HepG2 (cell line): ENCODE results near the gene SAMD4A. TPM values are rescaled to one million over a fixed set of nuclear protein-coding genes. Genes with fewer than 3 reads are reported as not detected.

Experiments
- ATAC-seq: fragments of 200-7000 bp; cut with Tn5 transposase; 3 replicates; pipeline ENCODE4 v1.9.1; 2020; ENCODE audit warnings: mild to moderate bottlenecking, moderate library complexity
- BruUV-seq: library from RNA; stranded (reverse); fragments of 400-500 nt; replicated peaks from 2 replicates; lab custom pipeline; 2021; lab: Mats Ljungman, UMichigan
- CTCF ChIA-PET: fragments of 300-600 bp; formaldehyde crosslinking; extraction: SDS; loops from one replicate; lab custom pipeline; 2021; ENCODE audit warnings: low total read pairs, inconsistent platforms, low intra/inter-chr PET ratio; lab: Yijun Ruan, JAX
- POLR2A ChIA-PET: fragments of 350-600 bp; sonication (Branson Sonifier 250); formaldehyde crosslinking; loops from one replicate; lab custom pipeline; 2020; ENCODE audit warnings: antibody characterized with exemption, inconsistent platforms; lab: Yijun Ruan, JAX
- DNase-seq: peaks from one replicate; pipeline ENCODE4 v3.0.0-alpha.2; 2015; ENCODE audit warnings: low spot score
- FAIRE-seq: peaks from 3 replicates; lab custom pipeline; 2011; peaks lifted over from hg19 to GRCh38; lab: Jason Lieb, UNC
- H2AFZ ChIP-seq: one replicate; pipeline ENCODE4 v1.6.1; 2011; ENCODE audit warnings: low read length, inconsistent platforms
- H3K27ac ChIP-seq: fragments of 300-600 bp; 3 replicates; pipeline ENCODE4 v1.8.0; 2011; ENCODE audit warnings: mixed run types, mild to moderate bottlenecking, mixed read lengths, low read length, inconsistent platforms; ENCODE audit not compliant: insufficient read depth; ENCODE audit errors: extremely low read length
- H3K27me3 ChIP-seq, 2 experiments: fragments of 200-600 bp in 1 of 2; 2 replicates in 1 of 2; 3 replicates in 1 of 2; pipeline versions ENCODE4 v1.6.0 to v1.8.0; 2011; ENCODE audit warnings: low read length in 2 of 2, mild to moderate bottlenecking in 2 of 2, moderate library complexity in 2 of 2, inconsistent platforms in 1 of 2; ENCODE audit not compliant: insufficient read depth in 2 of 2, control insufficient read depth in 1 of 2
- H3K36me3 ChIP-seq, 2 experiments: fragments of 200-600 bp in 1 of 2; replicated peaks in 1 of 2; 2 replicates in 1 of 2; 3 replicates in 1 of 2; pipeline versions ENCODE4 v1.5.1 to v1.8.0; 2011; ENCODE audit warnings: low read length in 2 of 2, inconsistent platforms in 1 of 2; ENCODE audit not compliant: insufficient read depth in 2 of 2, control insufficient read depth in 1 of 2
- H3K4me1 ChIP-seq: 2 replicates; pipeline ENCODE4 v1.5.1; 2012; ENCODE audit warnings: low read length, inconsistent platforms; ENCODE audit not compliant: insufficient read depth
- H3K4me2 ChIP-seq: 2 replicates; pipeline ENCODE4 v1.6.0; 2011; ENCODE audit warnings: low read depth, low read length, inconsistent platforms
- H3K4me3 ChIP-seq, 3 experiments: fragments of 200-600 bp in 1 of 3; sonication (generic), shearing (Covaris generic) in 1 of 3; replicated peaks in 1 of 3; 2 replicates each; pipeline ENCODE4 v1.5.1; 2011 to 2016; ENCODE audit warnings: low read length in 3 of 3, inconsistent platforms in 2 of 3, low read depth in 2 of 3, mild to moderate bottlenecking in 2 of 3, control low read depth in 1 of 3, mixed read lengths in 1 of 3; ENCODE audit not compliant: insufficient read depth in 1 of 3
- H3K79me2 ChIP-seq: one replicate; pipeline ENCODE4 v1.6.1; 2011; ENCODE audit warnings: low read length, inconsistent platforms; ENCODE audit not compliant: insufficient read depth
- H3K9ac ChIP-seq: 2 replicates; pipeline ENCODE4 v1.6.0; 2011; ENCODE audit warnings: mild to moderate bottlenecking, low read depth, low read length, inconsistent platforms; ENCODE audit not compliant: insufficient read depth
- H3K9me3 ChIP-seq: 2 replicates; pipeline ENCODE4 v1.5.1; 2012; ENCODE audit warnings: mild to moderate bottlenecking, low read length
- H4K20me1 ChIP-seq: 2 replicates; pipeline ENCODE4 v1.6.0; 2011; ENCODE audit warnings: inconsistent platforms, mild to moderate bottlenecking, low read length, moderate library complexity; ENCODE audit not compliant: insufficient read depth
- ARNT ChIP-seq: fragments of 450-650 bp; IDR thresholded peaks from 2 replicates; pipeline ENCODE4 v1.6.1; 2017
- ARNTL ChIP-seq: sonication (generic); formaldehyde crosslinking; IDR thresholded peaks from 2 replicates; pipeline ENCODE4 v1.4.0; 2020; ENCODE audit warnings: mild to moderate bottlenecking, missing genetic modification reagents
- CCDC6 ChIP-seq: sonication (generic); formaldehyde crosslinking; IDR thresholded peaks from 2 replicates; pipeline ENCODE4 v1.8.1; 2022; ENCODE audit warnings: mild to moderate bottlenecking, missing genetic modification reagents, moderate library complexity
- CEBPB ChIP-seq: IDR thresholded peaks from 2 replicates; pipeline ENCODE4 v1.6.1; 2011; ENCODE audit warnings: low read depth, low read length, improper control_type of control experiment, borderline replicate concordance
- KAT2B ChIP-seq: fragments of 150-350 bp; IDR thresholded peaks from 2 replicates; pipeline ENCODE4 v1.6.1; 2014; ENCODE audit warnings: low read depth, low read length, borderline replicate concordance
- MTA1 ChIP-seq: sonication (generic); formaldehyde crosslinking; IDR thresholded peaks from 2 replicates; pipeline ENCODE4 v1.4.0; 2020; ENCODE audit warnings: missing genetic modification reagents, mild to moderate bottlenecking, borderline replicate concordance
- SYNCRIP ChIP-seq: fragments of 200-400 bp; formaldehyde crosslinking; IDR thresholded peaks from 2 replicates; pipeline ENCODE4 v1.6.1; 2018; ENCODE audit warnings: mild to moderate bottlenecking, low read depth, low read length; ENCODE audit not compliant: insufficient read depth
- ZBTB8A ChIP-seq: sonication (generic); formaldehyde crosslinking; IDR thresholded peaks from 2 replicates; pipeline ENCODE4 v1.4.0; 2020; ENCODE audit warnings: mild to moderate bottlenecking, low read depth, missing genetic modification reagents, borderline replicate concordance
- ZNF180 ChIP-seq: sonication (generic); formaldehyde crosslinking; IDR thresholded peaks from 2 replicates; pipeline ENCODE4 v1.4.0; 2020; ENCODE audit warnings: low read depth, missing genetic modification reagents, borderline replicate concordance
- ZNF550 ChIP-seq: sonication (generic); formaldehyde crosslinking; IDR thresholded peaks from 2 replicates; pipeline ENCODE4 v1.4.0; 2020; ENCODE audit warnings: mild to moderate bottlenecking, missing genetic modification reagents, borderline replicate concordance
- ZNF572 ChIP-seq: sonication (generic); formaldehyde crosslinking; IDR thresholded peaks from 2 replicates; pipeline ENCODE4 v1.5.1; 2020; ENCODE audit warnings: mild to moderate bottlenecking, missing genetic modification reagents
- ZNF660 ChIP-seq: sonication (generic); formaldehyde crosslinking; IDR thresholded peaks from 2 replicates; pipeline ENCODE4 v1.5.1; 2020; ENCODE audit warnings: mild to moderate bottlenecking, low read depth, missing genetic modification reagents, borderline replicate concordance
- ZSCAN25 ChIP-seq: sonication (generic); formaldehyde crosslinking; IDR thresholded peaks from 2 replicates; pipeline ENCODE4 v1.8.0; 2022; ENCODE audit warnings: mild to moderate bottlenecking, missing genetic modification reagents
- WGBS: methylation state at CpG from one replicate; pipeline ENCODE4 v1.1.6; 2017; ENCODE audit warnings: low lambda C conversion rate; 5-methylcytosine and 5-hydroxymethylcytosine counted together
- in situ Hi-C: cut with HindIII; loops from 2 replicates; pipeline ENCODE4 v1.10.0; 2017; ENCODE audit warnings: low pct_unique_long_range_greater_than_20kb; ENCODE audit not compliant: extremely low pct_ligation_motif_present
- intact Hi-C: fragments of 100-400 bp; cut with micrococcal nuclease; formaldehyde crosslinking; loops from one replicate; pipeline ENCODE4 v1.10.0; 2022; ENCODE audit not compliant: unreplicated experiment
- polyA plus RNA-seq, 8 experiments: library from polyadenylated mRNA; depleted of rRNA in 3 of 8; stranded (reverse) in 7 of 8; unstranded in 1 of 8; fragments of >200 nt; fragmentation: Illumina TruSeq in 4 of 8; extraction: Trizol in 4 of 8; gene quantifications; 2 replicates each; pipeline versions ENCODE4 v1.2.1 to v1.2.3, GENCODE V29; 2011 to 2016; ENCODE audit warnings: low read depth in 4 of 8, missing spikeins in 1 of 8, mixed read lengths in 1 of 8; ENCODE audit not compliant: insufficient read depth in 1 of 8
- total RNA-seq, 5 experiments: library from RNA; depleted of rRNA; stranded (reverse); fragments of >200 nt; fragmentation: Illumina TruSeq; extraction: Trizol; gene quantifications; 2 replicates each; pipeline ENCODE4 v1.2.3, GENCODE V29; 2016; ENCODE audit warnings: low read depth in 1 of 5
- TF ChIP-seq, protein P1 (sequence below): IDR thresholded peaks from 2 replicates; pipeline ENCODE4 v1.6.1; 2016
- TF ChIP-seq, protein P2 (sequence below): sonication (generic); formaldehyde crosslinking; IDR thresholded peaks from 2 replicates; pipeline ENCODE4 v1.4.0; 2020; ENCODE audit warnings: mild to moderate bottlenecking, missing genetic modification reagents

The SAMD4A gene
- total and polyA plus RNA-seq, 2 of the 13 experiments (the other 11 are each of a cell fraction or from before 2014, with no cell fraction given): 11.8 to 13.0 TPM

DNA sequence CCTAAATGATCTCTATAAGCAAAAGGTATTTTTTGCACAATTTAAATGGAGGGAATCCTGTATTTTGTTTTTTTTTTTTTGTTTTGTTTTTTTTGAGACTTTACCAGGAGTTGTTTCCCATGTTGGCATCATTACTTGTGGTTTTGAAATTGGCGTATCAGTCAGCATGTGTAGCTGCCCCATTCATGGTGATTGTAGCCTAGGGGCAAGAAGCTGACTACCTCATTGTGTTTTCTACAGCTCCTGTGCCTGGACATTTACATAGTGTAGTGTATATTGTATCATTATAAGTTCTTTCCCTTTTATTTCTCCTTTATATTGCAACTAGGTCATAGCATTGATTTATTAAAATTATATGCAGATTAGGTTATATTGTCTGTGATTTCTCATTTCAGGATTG is 24.5 kb downstream of the SAMD4A start:
- in situ Hi-C loops: no loop called here
- 100% methylated on average over 1 of the region's 1 CpG for WGBS
- ATAC-seq: no peak
- Histone ChIP-seq H3K4me2 (no peak overlapping the region), H3K27me3 (no peaks in the 10 kb centered on the region), H4K20me1 (peaks cover 25% of the 10 kb centered on the region; the same call in 1 of the 2 replicates), H3K27ac (no peak overlapping the region), H3K9me3 (no peaks in the 10 kb centered on the region), H3K9ac (no peak overlapping the region), H3K36me3 (peaks cover 8 to 17% of the 10 kb centered on the region in 2 experiments; a peak in 4 of 5 replicates), H3K79me2 (peaks cover 76% of the 10 kb centered on the region), H2AFZ (no peak overlapping the region), H3K4me1 (peaks cover 4% of the 10 kb centered on the region; the same call in 1 of the 2 replicates), H3K4me3 (no peak overlapping the region)
- BruUV-seq: no TSS peak
- no peak for FAIRE-seq
- DNase-seq: no peak
- CTCF ChIA-PET: no interaction called here
- intact Hi-C loops: no loop called here
- POLR2A ChIA-PET: no interaction called here
- TF ChIP-seq ARNTL: no peak
- no peak for TF ChIP-seq SYNCRIP
- TF ChIP-seq ZBTB8A (CRISPR knock-in tag): no peak
- TF ChIP-seq CCDC6 (CRISPR knock-in tag): no peak
- no peak for TF ChIP-seq ZNF550 (CRISPR knock-in tag)
- TF ChIP-seq ZSCAN25: no peak
- TF ChIP-seq, protein P1, sequence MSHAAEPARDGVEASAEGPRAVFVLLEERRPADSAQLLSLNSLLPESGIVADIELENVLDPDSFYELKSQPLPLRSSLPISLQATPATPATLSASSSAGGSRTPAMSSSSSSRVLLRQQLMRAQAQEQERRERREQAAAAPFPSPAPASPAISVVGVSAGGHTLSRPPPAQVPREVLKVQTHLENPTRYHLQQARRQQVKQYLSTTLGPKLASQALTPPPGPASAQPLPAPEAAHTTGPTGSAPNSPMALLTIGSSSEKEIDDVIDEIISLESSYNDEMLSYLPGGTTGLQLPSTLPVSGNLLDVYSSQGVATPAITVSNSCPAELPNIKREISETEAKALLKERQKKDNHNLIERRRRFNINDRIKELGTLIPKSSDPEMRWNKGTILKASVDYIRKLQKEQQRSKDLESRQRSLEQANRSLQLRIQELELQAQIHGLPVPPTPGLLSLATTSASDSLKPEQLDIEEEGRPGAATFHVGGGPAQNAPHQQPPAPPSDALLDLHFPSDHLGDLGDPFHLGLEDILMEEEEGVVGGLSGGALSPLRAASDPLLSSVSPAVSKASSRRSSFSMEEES (CRISPR knock-in tag): no peak

DNA sequence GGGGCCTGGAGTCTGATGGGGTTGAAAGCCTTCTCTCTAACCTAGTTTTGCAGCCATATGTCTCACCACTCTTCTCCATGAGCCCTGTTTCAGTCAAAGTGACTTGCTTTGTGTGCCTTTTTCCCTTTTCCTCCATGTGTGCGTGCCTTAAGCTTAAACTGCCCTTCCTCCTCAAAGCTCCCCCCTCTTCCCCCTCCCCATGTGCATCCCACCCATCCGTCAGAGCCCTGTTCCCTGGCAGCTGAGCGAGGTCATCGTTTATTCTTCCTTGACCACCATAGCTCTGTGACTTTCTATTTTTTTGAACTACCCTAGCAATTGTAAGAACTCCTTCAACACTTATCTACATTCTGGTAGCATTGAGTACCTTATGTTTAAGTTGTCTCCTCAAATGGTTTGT is 24.9 kb downstream of the SAMD4A start:
- no peak overlapping the region for H3K27ac ChIP-seq
- 95% methylated on average over 4 of the region's 4 CpGs for WGBS
- no peak overlapping the region for H3K4me3 ChIP-seq
- peaks cover 24% of the 10 kb centered on the region; the same call in 1 of the 2 replicates for H4K20me1 ChIP-seq
- intact Hi-C loops: no loop called here
- DNase-seq (no peak), ATAC-seq (no peak), FAIRE-seq (no peak)
- H3K36me3 ChIP-seq: peaks cover 8 to 19% of the 10 kb centered on the region in 2 experiments; a peak in 4 of 5 replicates
- no peaks in the 10 kb centered on the region for H3K27me3 ChIP-seq
- CTCF ChIA-PET: no interaction called here
- peaks cover 78% of the 10 kb centered on the region for H3K79me2 ChIP-seq
- no peak overlapping the region for H3K4me2 ChIP-seq
- H2AFZ ChIP-seq: no peak overlapping the region
- POLR2A ChIA-PET: no interaction called here
- H3K9ac ChIP-seq: no peak overlapping the region
- in situ Hi-C loops: no loop called here
- no TSS peak for BruUV-seq
- no peaks in the 10 kb centered on the region for H3K9me3 ChIP-seq
- peaks cover 4% of the 10 kb centered on the region; the same call in 1 of the 2 replicates for H3K4me1 ChIP-seq
- TF ChIP-seq KAT2B (no peak), CEBPB (no peak), ZNF660 (CRISPR knock-in tag) (no peak), MTA1 (CRISPR knock-in tag) (no peak), ARNT (no peak), ZNF572 (CRISPR knock-in tag) (no peak), ZNF180 (CRISPR knock-in tag) (no peak)
- TF ChIP-seq, protein P2, sequence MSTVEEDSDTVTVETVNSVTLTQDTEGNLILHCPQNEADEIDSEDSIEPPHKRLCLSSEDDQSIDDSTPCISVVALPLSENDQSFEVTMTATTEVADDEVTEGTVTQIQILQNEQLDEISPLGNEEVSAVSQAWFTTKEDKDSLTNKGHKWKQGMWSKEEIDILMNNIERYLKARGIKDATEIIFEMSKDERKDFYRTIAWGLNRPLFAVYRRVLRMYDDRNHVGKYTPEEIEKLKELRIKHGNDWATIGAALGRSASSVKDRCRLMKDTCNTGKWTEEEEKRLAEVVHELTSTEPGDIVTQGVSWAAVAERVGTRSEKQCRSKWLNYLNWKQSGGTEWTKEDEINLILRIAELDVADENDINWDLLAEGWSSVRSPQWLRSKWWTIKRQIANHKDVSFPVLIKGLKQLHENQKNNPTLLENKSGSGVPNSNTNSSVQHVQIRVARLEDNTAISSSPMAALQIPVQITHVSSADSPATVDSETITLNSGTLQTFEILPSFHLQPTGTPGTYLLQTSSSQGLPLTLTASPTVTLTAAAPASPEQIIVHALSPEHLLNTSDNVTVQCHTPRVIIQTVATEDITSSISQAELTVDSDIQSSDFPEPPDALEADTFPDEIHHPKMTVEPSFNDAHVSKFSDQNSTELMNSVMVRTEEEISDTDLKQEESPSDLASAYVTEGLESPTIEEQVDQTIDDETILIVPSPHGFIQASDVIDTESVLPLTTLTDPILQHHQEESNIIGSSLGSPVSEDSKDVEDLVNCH (CRISPR knock-in tag): no peak
